Liver (tissue), 9 donors: ENCODE results near the gene SLC12A6. TPM values are rescaled to one million over a fixed set of nuclear protein-coding genes. Genes with fewer than 3 reads are reported as not detected.

ENCODE experiments used
- DNase-seq: peaks from one replicate; pipeline ENCODE4 v3.0.0-alpha.2; 2017; ENCODE audit warnings: low spot score
- H3K27ac ChIP-seq, 2 donors: one replicate each; pipeline ENCODE4 v1.7.0; 2013; ENCODE audit warnings: inconsistent platforms in 2 of 2, low read length in 2 of 2, control low read depth in 1 of 2, low read depth in 1 of 2, mild to moderate bottlenecking in 1 of 2
- H3K27me3 ChIP-seq, 4 donors: one replicate each; pipeline versions ENCODE4 v1.6.1 to v1.7.0; 2013; ENCODE audit warnings: low read length in 3 of 4, inconsistent platforms in 1 of 4, mild to moderate bottlenecking in 1 of 4, moderate library complexity in 1 of 4; ENCODE audit not compliant: control insufficient read depth in 4 of 4, insufficient read depth in 4 of 4
- H3K36me3 ChIP-seq, 4 donors: one replicate each; pipeline versions ENCODE4 v1.6.1 to v1.7.0; 2013; ENCODE audit warnings: low read length in 3 of 4, mild to moderate bottlenecking in 3 of 4, low read depth in 1 of 4, moderate library complexity in 1 of 4; ENCODE audit not compliant: control insufficient read depth in 4 of 4, insufficient read depth in 3 of 4
- H3K4me1 ChIP-seq, 4 donors: one replicate each; pipeline versions ENCODE4 v1.6.1 to v1.7.0; 2013; ENCODE audit warnings: low read length in 3 of 4, mild to moderate bottlenecking in 3 of 4, moderate library complexity in 1 of 4; ENCODE audit not compliant: control insufficient read depth in 4 of 4, insufficient read depth in 4 of 4
- H3K4me3 ChIP-seq, 3 donors: one replicate each; pipeline versions ENCODE4 v1.6.1 to v1.7.0; 2013; ENCODE audit warnings: low read length in 3 of 3, control low read depth in 1 of 3, low read depth in 1 of 3, mild to moderate bottlenecking in 1 of 3
- H3K9ac ChIP-seq, 2 donors: one replicate each; pipeline ENCODE4 v1.7.0; 2013; ENCODE audit warnings: low read length in 2 of 2, mild to moderate bottlenecking in 2 of 2, moderate library complexity in 2 of 2, control low read depth in 1 of 2, low read depth in 1 of 2
- H3K9me3 ChIP-seq, 4 donors: one replicate each; pipeline versions ENCODE4 v1.6.1 to v1.7.0; 2013; ENCODE audit warnings: low read length in 3 of 4; ENCODE audit not compliant: control insufficient read depth in 4 of 4
- EGR1 ChIP-seq, 2 donors: IDR thresholded peaks; 2 replicates each; pipeline ENCODE4 v1.6.1; 2016 to 2018; ENCODE audit warnings: antibody characterized with exemption in 2 of 2, low read depth in 2 of 2
- FOXA2 ChIP-seq: IDR thresholded peaks from 2 replicates; pipeline ENCODE4 v1.6.1; 2016; ENCODE audit warnings: antibody characterized with exemption
- GABPA ChIP-seq, 2 donors: IDR thresholded peaks in 1 of 2; conservative IDR thresholded peaks in 1 of 2; 2 replicates each; pipeline ENCODE4 v1.6.1; 2016; ENCODE audit warnings: antibody characterized with exemption in 2 of 2, mild to moderate bottlenecking in 1 of 2, moderate library complexity in 1 of 2
- HNF4A ChIP-seq, 2 donors: conservative IDR thresholded peaks; 2 replicates each; pipeline ENCODE4 v1.6.1; 2016; ENCODE audit warnings: antibody characterized with exemption in 2 of 2, mild to moderate bottlenecking in 2 of 2
- HNF4G ChIP-seq: IDR thresholded peaks from 2 replicates; pipeline ENCODE4 v1.6.1; 2016; ENCODE audit warnings: antibody characterized with exemption
- JUND ChIP-seq, 2 donors: IDR thresholded peaks; 2 replicates each; pipeline ENCODE4 v1.6.1; 2016; ENCODE audit warnings: antibody characterized with exemption in 2 of 2
- NR2F2 ChIP-seq: IDR thresholded peaks from 2 replicates; pipeline ENCODE4 v1.6.1; 2016; ENCODE audit warnings: antibody characterized with exemption
- REST ChIP-seq: IDR thresholded peaks from 2 replicates; pipeline ENCODE4 v1.6.1; 2016; ENCODE audit warnings: antibody characterized with exemption, mild to moderate bottlenecking
- RXRA ChIP-seq, 2 donors: IDR thresholded peaks; 2 replicates each; pipeline ENCODE4 v1.6.1; 2017 to 2018; ENCODE audit warnings: antibody characterized with exemption in 2 of 2, mild to moderate bottlenecking in 1 of 2
- SP1 ChIP-seq: IDR thresholded peaks from 2 replicates; pipeline ENCODE4 v1.6.1; 2018; ENCODE audit warnings: antibody characterized with exemption, mild to moderate bottlenecking
- TAF1 ChIP-seq: conservative IDR thresholded peaks from 2 replicates; pipeline ENCODE4 v1.6.1; 2016; ENCODE audit warnings: antibody characterized with exemption, mild to moderate bottlenecking
- YY1 ChIP-seq: IDR thresholded peaks from 2 replicates; pipeline ENCODE4 v1.6.1; 2016; ENCODE audit warnings: antibody characterized with exemption, mild to moderate bottlenecking
- WGBS: extraction: QIAGEN DNeasy Blood & Tissue Kit; methylation state at CpG from one replicate; pipeline ENCODE4 v1.1.7; 2013; 5-methylcytosine and 5-hydroxymethylcytosine counted together
- polyA plus RNA-seq, 2 donors: library from polyadenylated mRNA; stranded (reverse) in 1 of 2; unstranded in 1 of 2; fragments of 200-250 nt in 1 of 2; fragments of >200 nt in 1 of 2; fragmentation: Nextera tagmentation in 1 of 2; extraction: Ambion mirVana in 1 of 2; gene quantifications; one replicate each; pipeline versions ENCODE4 v1.2.1 to v1.2.3, GENCODE V29; 2013 to 2015
- total RNA-seq, 2 donors: library from RNA; depleted of rRNA; stranded (reverse); fragments of >200 nt; gene quantifications; one replicate each; pipeline ENCODE4 v1.2.3, GENCODE V29; 2014
- TF ChIP-seq, protein P1 (sequence below): IDR thresholded peaks from 2 replicates; pipeline ENCODE4 v1.6.1; 2016; ENCODE audit warnings: antibody characterized with exemption
- TF ChIP-seq, protein P2 (sequence below): IDR thresholded peaks from 2 replicates; pipeline ENCODE4 v1.6.1; 2016; ENCODE audit warnings: antibody characterized with exemption
- TF ChIP-seq, protein P3 (sequence below): IDR thresholded peaks from 2 replicates; pipeline ENCODE4 v1.6.1; 2016; ENCODE audit warnings: antibody characterized with exemption
- TF ChIP-seq, protein P4 (sequence below): fragments of 150-350 bp; IDR thresholded peaks from 2 replicates; pipeline ENCODE4 v1.5.1; 2017; ENCODE audit warnings: improper control_type of control experiment, low read depth, low read length; ENCODE audit not compliant: missing input control
- donor health status: healthy.
- donor health status: healthy.
- donor health status: healthy.
- donor health status: healthy.
- donor health status: healthy.

The SLC12A6 gene
- total and polyA plus RNA-seq, 4 donors, result 1.9 to 17.8 (median 7.1) TPM

DNA sequence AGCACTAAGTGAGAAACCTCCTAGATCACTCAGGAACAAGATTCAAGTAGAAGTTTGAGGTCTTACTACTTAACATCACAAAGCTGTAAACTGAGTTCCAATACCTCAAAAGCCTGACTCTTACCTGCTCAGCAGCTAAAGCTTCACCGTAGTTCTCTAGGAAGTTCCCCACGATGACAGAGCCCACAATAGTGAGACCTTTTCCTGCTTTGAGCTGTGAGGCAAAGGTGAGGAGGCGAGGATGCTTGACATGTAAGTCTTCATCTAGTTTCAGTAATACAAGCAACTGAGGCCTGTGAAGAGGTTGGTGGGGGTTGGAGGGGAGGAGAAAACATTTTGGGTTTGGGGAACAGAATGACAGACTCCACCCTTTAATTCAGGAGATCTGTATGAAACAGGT, 97.0 kb downstream of the SLC12A6 start:
- H3K9ac ChIP-seq, result no peak overlapping the region
- H3K4me3 ChIP-seq, result no peak overlapping the region
- H3K27ac ChIP-seq, result no peak overlapping the region
- WGBS, result 88% methylated on average over 3 of the region's 3 CpGs
- no peak for DNase-seq
- H3K36me3 ChIP-seq, result peaks cover 2 to 69% (median 37%) of the 10 kb centered on the region in 4 donors
- TF ChIP-seq, protein P1, sequence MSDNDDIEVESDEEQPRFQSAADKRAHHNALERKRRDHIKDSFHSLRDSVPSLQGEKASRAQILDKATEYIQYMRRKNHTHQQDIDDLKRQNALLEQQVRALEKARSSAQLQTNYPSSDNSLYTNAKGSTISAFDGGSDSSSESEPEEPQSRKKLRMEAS, result no peak
- TF ChIP-seq NR2F2 (no peak), RXRA (IDR thresholded peaks at IDR 0.05) (no peak), HNF4A (conservative IDR thresholded peaks at IDR 0.05) (no peak), YY1 (no peak), TAF1 (no peak), SP1 (no peak), JUND (IDR thresholded peaks at IDR 0.05) (no peak), REST (no peak), FOXA2 (no peak)
- TF ChIP-seq, protein P2, sequence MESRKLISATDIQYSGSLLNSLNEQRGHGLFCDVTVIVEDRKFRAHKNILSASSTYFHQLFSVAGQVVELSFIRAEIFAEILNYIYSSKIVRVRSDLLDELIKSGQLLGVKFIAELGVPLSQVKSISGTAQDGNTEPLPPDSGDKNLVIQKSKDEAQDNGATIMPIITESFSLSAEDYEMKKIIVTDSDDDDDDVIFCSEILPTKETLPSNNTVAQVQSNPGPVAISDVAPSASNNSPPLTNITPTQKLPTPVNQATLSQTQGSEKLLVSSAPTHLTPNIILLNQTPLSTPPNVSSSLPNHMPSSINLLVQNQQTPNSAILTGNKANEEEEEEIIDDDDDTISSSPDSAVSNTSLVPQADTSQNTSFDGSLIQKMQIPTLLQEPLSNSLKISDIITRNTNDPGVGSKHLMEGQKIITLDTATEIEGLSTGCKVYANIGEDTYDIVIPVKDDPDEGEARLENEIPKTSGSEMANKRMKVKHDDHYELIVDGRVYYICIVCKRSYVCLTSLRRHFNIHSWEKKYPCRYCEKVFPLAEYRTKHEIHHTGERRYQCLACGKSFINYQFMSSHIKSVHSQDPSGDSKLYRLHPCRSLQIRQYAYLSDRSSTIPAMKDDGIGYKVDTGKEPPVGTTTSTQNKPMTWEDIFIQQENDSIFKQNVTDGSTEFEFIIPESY, result no peak
- TF ChIP-seq, protein P3, sequence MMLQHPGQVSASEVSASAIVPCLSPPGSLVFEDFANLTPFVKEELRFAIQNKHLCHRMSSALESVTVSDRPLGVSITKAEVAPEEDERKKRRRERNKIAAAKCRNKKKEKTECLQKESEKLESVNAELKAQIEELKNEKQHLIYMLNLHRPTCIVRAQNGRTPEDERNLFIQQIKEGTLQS, result no peak
- H3K27me3 ChIP-seq, result no peaks in the 10 kb centered on the region
- no peaks in the 10 kb centered on the region for H3K4me1 ChIP-seq
- no peaks in the 10 kb centered on the region for H3K9me3 ChIP-seq

DNA sequence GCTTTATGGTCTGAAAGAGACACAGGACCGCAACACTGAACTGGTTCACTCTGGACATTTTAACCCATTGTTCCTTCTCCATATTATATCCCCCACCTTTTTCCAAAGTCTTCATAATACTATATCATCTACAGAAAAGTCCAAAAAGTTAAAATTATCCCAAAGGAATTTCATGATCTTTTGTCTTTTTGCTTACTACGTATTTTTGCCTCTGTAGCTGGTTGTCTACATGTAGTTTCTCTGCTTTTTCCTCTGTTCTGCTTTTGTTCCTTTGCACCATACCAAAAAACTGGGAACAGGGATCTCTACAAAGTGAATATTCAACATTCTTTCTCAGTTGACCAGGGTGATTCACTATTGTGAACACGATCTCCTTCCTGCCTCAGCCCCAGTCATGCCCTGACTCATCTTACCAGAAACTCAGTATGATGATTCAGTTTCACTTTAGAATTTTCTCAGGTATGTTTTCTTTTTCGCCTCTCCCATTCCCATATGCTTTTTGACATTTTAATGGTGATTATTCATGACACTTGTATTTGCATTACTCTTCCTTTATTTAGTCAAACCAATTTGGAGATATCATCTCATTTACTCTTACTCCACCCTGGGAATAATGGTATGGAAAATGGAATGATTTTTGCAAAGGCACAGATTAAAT, 98.3 kb downstream of the SLC12A6 start:
- Histone ChIP-seq H3K4me1 (no peaks in the 10 kb centered on the region), H3K27ac (no peak overlapping the region), H3K36me3 (peaks cover 2 to 66% (median 36%) of the 10 kb centered on the region in 4 donors), H3K9ac (no peak overlapping the region), H3K27me3 (no peaks in the 10 kb centered on the region), H3K9me3 (no peaks in the 10 kb centered on the region), H3K4me3 (no peak overlapping the region)
- WGBS, result 89% methylated on average over 4 of the region's 4 CpGs
- TF ChIP-seq HNF4A (conservative IDR thresholded peaks at IDR 0.05) (no peak), SP1 (no peak), FOXA2 (no peak), HNF4G (no peak), EGR1 (IDR thresholded peaks at IDR 0.05; ENCODE audit: low read depth in 2 of 2) (no peak), NR2F2 (no peak), GABPA (IDR thresholded peaks at IDR 0.05 in 1 of 2, conservative IDR thresholded peaks at IDR 0.05 in 1 of 2) (no peak)
- TF ChIP-seq, protein P4, sequence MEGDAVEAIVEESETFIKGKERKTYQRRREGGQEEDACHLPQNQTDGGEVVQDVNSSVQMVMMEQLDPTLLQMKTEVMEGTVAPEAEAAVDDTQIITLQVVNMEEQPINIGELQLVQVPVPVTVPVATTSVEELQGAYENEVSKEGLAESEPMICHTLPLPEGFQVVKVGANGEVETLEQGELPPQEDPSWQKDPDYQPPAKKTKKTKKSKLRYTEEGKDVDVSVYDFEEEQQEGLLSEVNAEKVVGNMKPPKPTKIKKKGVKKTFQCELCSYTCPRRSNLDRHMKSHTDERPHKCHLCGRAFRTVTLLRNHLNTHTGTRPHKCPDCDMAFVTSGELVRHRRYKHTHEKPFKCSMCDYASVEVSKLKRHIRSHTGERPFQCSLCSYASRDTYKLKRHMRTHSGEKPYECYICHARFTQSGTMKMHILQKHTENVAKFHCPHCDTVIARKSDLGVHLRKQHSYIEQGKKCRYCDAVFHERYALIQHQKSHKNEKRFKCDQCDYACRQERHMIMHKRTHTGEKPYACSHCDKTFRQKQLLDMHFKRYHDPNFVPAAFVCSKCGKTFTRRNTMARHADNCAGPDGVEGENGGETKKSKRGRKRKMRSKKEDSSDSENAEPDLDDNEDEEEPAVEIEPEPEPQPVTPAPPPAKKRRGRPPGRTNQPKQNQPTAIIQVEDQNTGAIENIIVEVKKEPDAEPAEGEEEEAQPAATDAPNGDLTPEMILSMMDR, result no peak
- TF ChIP-seq, protein P3, result no peak
- no peak for DNase-seq
